Suprapubic skin (tissue), 4 donors: ENCODE data around the gene BAIAP2L1. TPM values are rescaled to one million over a fixed set of nuclear protein-coding genes. Genes with fewer than 3 reads are reported as not detected.

Experiments used
- DNase-seq, 2 donors: peaks; one replicate each; pipeline ENCODE4 v3.0.0-alpha.2; 2019; ENCODE audit warnings: low spot score in 2 of 2
- H3K27ac ChIP-seq: fragments of 200-600 bp; sonication (generic); one replicate; pipeline ENCODE4 v1.5.1; 2019
- H3K27me3 ChIP-seq: fragments of 200-600 bp; sonication (generic); one replicate; pipeline ENCODE4 v1.5.1; 2019
- H3K36me3 ChIP-seq: fragments of 200-600 bp; sonication (generic); one replicate; pipeline ENCODE4 v1.5.1; 2019
- H3K4me1 ChIP-seq: fragments of 200-600 bp; sonication (generic); one replicate; pipeline ENCODE4 v1.5.1; 2019
- H3K4me3 ChIP-seq: fragments of 200-600 bp; sonication (generic); one replicate; pipeline ENCODE4 v1.5.1; 2019; ENCODE audit warnings: mild to moderate bottlenecking
- H3K9me3 ChIP-seq: fragments of 200-600 bp; sonication (generic); one replicate; pipeline ENCODE4 v1.5.1; 2019
- EP300 ChIP-seq: sonication (generic); formaldehyde crosslinking; IDR thresholded peaks from one replicate; pipeline ENCODE4 v1.6.1; 2017; ENCODE audit warnings: antibody characterized with exemption
- POLR2A ChIP-seq, 2 donors: fragments of 450-650 bp; IDR thresholded peaks; one replicate each; pipeline ENCODE4 v1.6.1; 2017; ENCODE audit warnings: antibody characterized with exemption in 2 of 2, mild to moderate bottlenecking in 2 of 2, moderate library complexity in 2 of 2
- POLR2AphosphoS5 ChIP-seq, 3 donors: sonication (generic); formaldehyde crosslinking; IDR thresholded peaks; one replicate each; pipeline ENCODE4 v1.6.1; 2017; ENCODE audit warnings: antibody characterized with exemption in 3 of 3
- WGBS: methylation state at CpG from one replicate; pipeline ENCODE4 v1.1.5; 2018; 5-methylcytosine and 5-hydroxymethylcytosine counted together
- total RNA-seq, 4 donors: library from RNA; depleted of rRNA; stranded (reverse); fragments of >200 nt; gene quantifications; one replicate each; pipeline ENCODE4 v1.1.0, GENCODE V29; 2016
- TF ChIP-seq, protein P1 (sequence below), 2 donors: fragments of 200-600 bp in 1 of 2; fragments of 450-650 bp in 1 of 2; sonication (generic) in 1 of 2; IDR thresholded peaks; one replicate each; pipeline ENCODE4 v1.5.1; 2016 to 2019; ENCODE audit warnings: antibody characterized with exemption in 2 of 2, mild to moderate bottlenecking in 1 of 2, moderate library complexity in 1 of 2

Gene BAIAP2L1
- total RNA-seq, 4 donors from 2014 or later = 24.3 to 28.2 (median 26.9) TPM

DNA sequence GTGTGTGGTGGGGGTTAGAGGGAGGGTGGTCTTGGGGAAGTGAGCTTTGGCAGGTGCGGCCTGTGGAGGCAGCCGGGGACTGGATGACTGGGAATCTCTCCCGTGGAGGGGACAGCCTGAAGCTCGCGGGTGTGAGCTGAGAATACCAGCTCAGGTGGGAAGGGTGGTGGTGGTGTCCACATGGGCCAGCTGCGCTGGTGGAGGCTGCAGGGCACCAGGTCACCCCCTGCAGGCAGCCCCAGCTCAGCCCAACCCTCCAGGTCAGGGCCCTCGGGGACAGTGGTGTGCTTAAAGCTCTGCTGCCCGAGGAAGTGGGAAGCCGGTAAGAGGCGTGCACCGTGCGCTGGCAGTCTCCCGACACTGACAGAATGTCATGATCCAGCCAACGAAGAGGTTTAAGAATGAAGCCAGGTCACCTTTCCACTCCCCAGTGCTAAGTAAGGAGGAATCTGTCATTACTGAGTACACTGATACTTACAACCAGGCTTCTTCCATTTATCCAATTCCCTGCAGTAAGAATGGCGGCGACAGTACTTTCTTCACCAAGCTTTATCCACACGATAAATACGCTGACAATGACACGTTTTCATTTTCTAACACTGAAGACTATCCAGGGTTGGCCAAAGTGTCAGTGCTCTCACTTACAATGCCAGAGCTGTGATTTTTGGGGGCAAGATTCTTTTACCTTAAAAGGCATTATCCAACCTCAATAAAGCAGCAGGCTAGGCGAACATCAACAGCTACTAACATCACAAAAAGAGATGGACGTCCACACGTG lies 99.0 kb downstream of the BAIAP2L1 start:
- Histone ChIP-seq H3K27ac (no peak overlapping the region), H3K4me1 (no peaks in the 10 kb centered on the region), H3K9me3 (no peaks in the 10 kb centered on the region), H3K36me3 (peaks cover 44% of the 10 kb centered on the region), H3K27me3 (no peaks in the 10 kb centered on the region), H3K4me3 (no peak overlapping the region)
- 84% methylated on average over 18 of the region's 22 CpGs for WGBS
- no peak for DNase-seq
- TF ChIP-seq, protein P1, sequence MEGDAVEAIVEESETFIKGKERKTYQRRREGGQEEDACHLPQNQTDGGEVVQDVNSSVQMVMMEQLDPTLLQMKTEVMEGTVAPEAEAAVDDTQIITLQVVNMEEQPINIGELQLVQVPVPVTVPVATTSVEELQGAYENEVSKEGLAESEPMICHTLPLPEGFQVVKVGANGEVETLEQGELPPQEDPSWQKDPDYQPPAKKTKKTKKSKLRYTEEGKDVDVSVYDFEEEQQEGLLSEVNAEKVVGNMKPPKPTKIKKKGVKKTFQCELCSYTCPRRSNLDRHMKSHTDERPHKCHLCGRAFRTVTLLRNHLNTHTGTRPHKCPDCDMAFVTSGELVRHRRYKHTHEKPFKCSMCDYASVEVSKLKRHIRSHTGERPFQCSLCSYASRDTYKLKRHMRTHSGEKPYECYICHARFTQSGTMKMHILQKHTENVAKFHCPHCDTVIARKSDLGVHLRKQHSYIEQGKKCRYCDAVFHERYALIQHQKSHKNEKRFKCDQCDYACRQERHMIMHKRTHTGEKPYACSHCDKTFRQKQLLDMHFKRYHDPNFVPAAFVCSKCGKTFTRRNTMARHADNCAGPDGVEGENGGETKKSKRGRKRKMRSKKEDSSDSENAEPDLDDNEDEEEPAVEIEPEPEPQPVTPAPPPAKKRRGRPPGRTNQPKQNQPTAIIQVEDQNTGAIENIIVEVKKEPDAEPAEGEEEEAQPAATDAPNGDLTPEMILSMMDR (IDR thresholded peaks at IDR 0.05) = no peak
- no peak for TF ChIP-seq POLR2AphosphoS5 (IDR thresholded peaks at IDR 0.05)
- TF ChIP-seq EP300 = no peak
- TF ChIP-seq POLR2A (IDR thresholded peaks at IDR 0.05) = no peak

DNA sequence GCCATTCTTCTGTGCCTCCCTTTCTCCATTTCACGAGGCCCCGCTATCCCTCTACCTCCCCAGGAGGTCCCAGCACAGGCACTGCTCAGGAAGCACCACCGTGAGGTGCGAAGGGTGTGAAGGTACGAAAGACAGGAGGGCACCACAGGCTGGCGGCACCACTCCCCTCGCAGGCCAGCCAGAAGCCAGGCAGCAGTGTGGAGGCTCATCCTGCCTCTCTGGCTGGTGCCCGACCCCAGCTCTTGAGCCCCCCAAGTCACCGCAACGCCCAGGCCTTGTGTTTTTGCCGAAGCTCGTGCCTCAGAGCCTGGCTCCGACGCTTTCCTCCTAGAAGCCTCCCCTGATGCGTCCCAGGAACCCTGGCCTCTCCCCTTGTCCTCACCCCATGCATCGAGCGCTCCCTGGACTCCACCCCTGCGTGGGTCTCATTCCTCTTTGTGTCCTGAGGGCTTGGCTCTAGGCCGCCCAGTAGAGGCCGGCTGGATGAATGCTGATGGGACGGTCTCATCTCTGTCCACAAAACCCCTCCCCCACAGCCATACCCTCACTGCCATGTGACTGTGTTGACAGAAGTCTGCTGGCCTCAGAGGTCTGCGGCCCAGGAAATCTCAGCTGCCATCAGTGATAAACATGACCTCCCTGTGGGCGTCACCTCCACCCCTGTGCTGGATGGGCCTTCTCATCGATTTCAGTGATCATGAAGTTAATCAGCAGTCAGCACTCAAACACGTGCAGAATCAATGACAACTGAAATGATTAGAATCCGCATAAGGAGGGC lies 100.1 kb downstream of the BAIAP2L1 start:
- H3K4me3 ChIP-seq = no peak overlapping the region
- H3K36me3 ChIP-seq = peaks cover 34% of the 10 kb centered on the region
- WGBS = 89% methylated on average over 26 of the region's 26 CpGs
- peaks cover 4% of the 10 kb centered on the region for H3K4me1 ChIP-seq
- H3K27me3 ChIP-seq = no peaks in the 10 kb centered on the region
- no peak overlapping the region for H3K27ac ChIP-seq
- H3K9me3 ChIP-seq = no peaks in the 10 kb centered on the region
- no peak for DNase-seq
- TF ChIP-seq POLR2A (IDR thresholded peaks at IDR 0.05) = no peak
- no peak for TF ChIP-seq EP300
- TF ChIP-seq POLR2AphosphoS5 (IDR thresholded peaks at IDR 0.05) = no peak
- TF ChIP-seq, protein P1 (IDR thresholded peaks at IDR 0.05) = no peak

DNA sequence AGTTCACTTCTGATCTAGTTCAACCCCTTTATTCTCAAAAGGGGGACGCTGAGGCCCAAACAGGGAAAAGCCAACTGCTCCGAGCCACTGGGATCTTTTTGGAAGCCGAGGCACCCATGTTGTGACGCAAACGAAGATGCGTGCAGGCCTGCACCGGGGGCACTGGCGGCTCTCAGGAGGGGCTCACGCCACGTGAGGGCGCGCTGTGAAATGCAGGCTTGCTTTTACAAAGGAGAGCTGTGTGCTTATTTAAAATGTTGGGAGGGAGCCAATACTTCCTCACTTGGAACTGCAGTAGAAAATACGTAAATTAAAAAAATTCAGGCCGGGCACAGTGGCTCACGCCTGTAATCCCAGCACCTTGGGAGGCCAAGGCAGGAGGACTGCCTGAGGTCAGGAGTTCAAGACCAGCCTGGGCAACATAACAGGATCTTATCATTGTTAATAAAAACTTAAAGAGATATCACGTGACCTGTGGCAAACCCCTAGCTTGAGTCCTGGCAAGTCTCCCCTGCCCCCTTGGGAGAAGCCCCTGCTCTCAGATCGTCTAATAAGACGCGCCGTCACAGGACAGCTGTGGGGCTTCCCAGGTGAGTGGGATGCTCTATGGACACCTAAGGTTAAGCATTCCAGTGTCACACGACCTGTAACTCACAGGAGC lies 103.1 kb downstream of the BAIAP2L1 start:
- DNase-seq = no peak
- Histone ChIP-seq H3K9me3 (no peaks in the 10 kb centered on the region), H3K36me3 (peaks cover 30% of the 10 kb centered on the region), H3K27me3 (no peaks in the 10 kb centered on the region), H3K4me1 (peaks cover 20% of the 10 kb centered on the region), H3K4me3 (no peak overlapping the region), H3K27ac (no peak overlapping the region)
- no peak for TF ChIP-seq EP300
- no peak for TF ChIP-seq POLR2AphosphoS5 (IDR thresholded peaks at IDR 0.05)
- TF ChIP-seq POLR2A (IDR thresholded peaks at IDR 0.05) = no peak
- TF ChIP-seq, protein P1 (IDR thresholded peaks at IDR 0.05) = no peak
- 78% methylated on average over 21 of the region's 21 CpGs for WGBS

DNA sequence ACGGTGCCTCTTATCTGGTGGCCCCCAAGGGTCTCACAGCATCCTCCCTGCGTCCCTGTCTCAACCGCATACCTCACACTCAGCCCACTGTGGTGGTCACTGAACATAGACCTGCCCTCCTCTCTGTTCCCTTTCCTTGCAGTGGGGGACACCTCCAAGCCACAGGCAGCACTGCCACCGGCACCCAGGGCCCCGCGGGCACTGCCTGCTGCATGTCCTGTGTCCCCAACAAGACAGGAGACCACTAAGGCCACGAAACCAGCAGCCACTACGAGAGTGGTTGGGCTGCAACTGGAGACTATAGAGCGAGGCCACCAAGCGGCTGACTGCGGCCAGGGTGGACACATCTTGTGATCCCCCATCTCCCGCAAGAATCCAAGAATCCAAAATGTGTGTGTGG lies 104.1 kb downstream of the BAIAP2L1 start:
- H3K27me3 ChIP-seq = no peaks in the 10 kb centered on the region
- no peak overlapping the region for H3K27ac ChIP-seq
- TF ChIP-seq EP300 = no peak
- TF ChIP-seq, protein P1 (IDR thresholded peaks at IDR 0.05) = no peak
- no peak overlapping the region for H3K4me3 ChIP-seq
- peaks cover 33% of the 10 kb centered on the region for H3K36me3 ChIP-seq
- no peak for DNase-seq
- peaks cover 20% of the 10 kb centered on the region for H3K4me1 ChIP-seq
- 83% methylated on average over 7 of the region's 12 CpGs for WGBS
- no peaks in the 10 kb centered on the region for H3K9me3 ChIP-seq
